Smooth muscle cell (in vitro differentiated cells): ENCODE data around the gene PEMT. TPM values are rescaled to one million over a fixed set of nuclear protein-coding genes. Genes with fewer than 3 reads are reported as not detected.
A peak's percentile ranks its signal among the peaks of the same experiment; 100 is the strongest.

ENCODE experiments used
- DNase-seq: peaks from one replicate; lab custom pipeline; 2025; ENCODE audit not compliant: unreplicated experiment; lab: John Stamatoyannopoulos, UW
- H2AFZ ChIP-seq: fragments of 200-600 bp; sonication (generic); 2 replicates; pipeline ENCODE4 v1.6.0; 2016; ENCODE audit warnings: antibody characterized with exemption, low read depth, mild to moderate bottlenecking
- H3F3A ChIP-seq: fragments of 200-600 bp; sonication (generic); 2 replicates; pipeline ENCODE4 v1.6.0; 2017; ENCODE audit warnings: antibody characterized with exemption, low read depth
- H3K27ac ChIP-seq: fragments of 200-600 bp; sonication (generic); 2 replicates; pipeline ENCODE4 v1.5.1; 2016; ENCODE audit warnings: low read depth, mild to moderate bottlenecking
- H3K27me3 ChIP-seq: fragments of 200-600 bp; sonication (generic); 2 replicates; pipeline ENCODE4 v1.6.1; 2016; ENCODE audit warnings: low read depth, mild to moderate bottlenecking
- H3K36me3 ChIP-seq: fragments of 200-600 bp; sonication (generic); 2 replicates; pipeline ENCODE4 v1.5.1; 2016; ENCODE audit warnings: low read depth
- H3K4me1 ChIP-seq: fragments of 200-600 bp; sonication (generic); 2 replicates; pipeline ENCODE4 v1.5.1; 2016; ENCODE audit warnings: low read depth
- H3K4me2 ChIP-seq: fragments of 200-600 bp; sonication (generic); 2 replicates; pipeline ENCODE4 v1.6.0; 2016; ENCODE audit warnings: mild to moderate bottlenecking
- H3K4me3 ChIP-seq: fragments of 200-600 bp; sonication (generic); 2 replicates; pipeline ENCODE4 v1.5.1; 2016; ENCODE audit warnings: mild to moderate bottlenecking
- H3K79me2 ChIP-seq: fragments of 200-600 bp; sonication (generic); 2 replicates; pipeline ENCODE4 v1.6.0; 2016; ENCODE audit warnings: low read depth, mild to moderate bottlenecking
- H3K9ac ChIP-seq: fragments of 200-600 bp; sonication (generic); 2 replicates; pipeline ENCODE4 v1.6.0; 2016; ENCODE audit warnings: low read depth
- H3K9me3 ChIP-seq: fragments of 200-600 bp; sonication (generic); replicated peaks from 2 replicates; pipeline ENCODE4 v1.5.1; 2016; ENCODE audit warnings: low read depth
- H4K20me1 ChIP-seq: fragments of 200-600 bp; sonication (generic); 2 replicates; pipeline ENCODE4 v1.6.0; 2016; ENCODE audit warnings: low read depth
- CTCF ChIP-seq: fragments of 200-600 bp; sonication (generic); IDR thresholded peaks from 2 replicates; pipeline ENCODE4 v1.5.1; 2017; ENCODE audit warnings: borderline replicate concordance, mild to moderate bottlenecking, antibody characterized with exemption; ENCODE audit not compliant: insufficient read depth, poor library complexity, severe bottlenecking
- WGBS: methylation state at CpG from one replicate; pipeline ENCODE4 v1.1.7; 2016; ENCODE audit warnings: low lambda C conversion rate; 5-methylcytosine and 5-hydroxymethylcytosine counted together
- polyA plus RNA-seq: library from polyadenylated mRNA; unstranded; fragments of >200 nt; fragmentation: Nextera tagmentation; extraction: Ambion mirVana; gene quantifications from 2 replicates; pipeline ENCODE4 v1.2.1, GENCODE V29; 2016
- total RNA-seq: library from RNA; depleted of rRNA; stranded (reverse); fragments of >200 nt; gene quantifications from 2 replicates; pipeline ENCODE4 v1.2.3, GENCODE V29; 2014

Gene PEMT
- total and polyA plus RNA-seq, 2 experiments from 2014 or later, result 43.8 to 69.9 TPM

GRCh38 chr17:17621254-17621653 is 29.7 kb upstream of the PEMT start:
- Histone ChIP-seq H3K4me3 (no peak overlapping the region), H3F3A (no peaks in the 10 kb centered on the region), H4K20me1 (no peaks in the 10 kb centered on the region), H3K4me2 (no peak overlapping the region), H3K9ac (no peak overlapping the region), H3K4me1 (no peaks in the 10 kb centered on the region), H3K9me3 (no peaks in the 10 kb centered on the region), H3K27ac (no peak overlapping the region), H2AFZ (no peak overlapping the region), H3K27me3 (no peaks in the 10 kb centered on the region), H3K36me3 (no peaks in the 10 kb centered on the region), H3K79me2 (no peaks in the 10 kb centered on the region)
- DNase-seq, result no peak
- WGBS, result 94% methylated on average over 6 of the region's 6 CpGs
- no peak for TF ChIP-seq CTCF

- H3F3A ChIP-seq, result no peaks in the 10 kb centered on the region
- no peaks in the 10 kb centered on the region for H3K79me2 ChIP-seq
- 3% methylated on average over 3 of the region's 3 CpGs for WGBS
- no peaks in the 10 kb centered on the region for H3K36me3 ChIP-seq
- H3K9me3 ChIP-seq, result no peaks in the 10 kb centered on the region
- H4K20me1 ChIP-seq, result no peaks in the 10 kb centered on the region
- peak; percentile 67 for TF ChIP-seq CTCF
- H3K4me2 ChIP-seq, result no peak overlapping the region
- no peak overlapping the region for H2AFZ ChIP-seq
- peak; percentile 1 for DNase-seq
- no peak overlapping the region for H3K4me3 ChIP-seq
- no peaks in the 10 kb centered on the region for H3K4me1 ChIP-seq
- H3K27ac ChIP-seq, result no peak overlapping the region
- no peak overlapping the region for H3K9ac ChIP-seq
- no peaks in the 10 kb centered on the region for H3K27me3 ChIP-seq
Observed at GRCh38 chr17:17613708-17614114, 22.2 kb upstream of the PEMT start.

GRCh38 chr17:17612085-17613022 is 20.8 kb upstream of the PEMT start:
- 93% methylated on average over 9 of the region's 9 CpGs for WGBS

More at GRCh38 chr17:17612085-17613022, 20.8 kb upstream of the PEMT start:
- H3K4me1 ChIP-seq, result no peaks in the 10 kb centered on the region
- H3K27me3 ChIP-seq, result no peaks in the 10 kb centered on the region
- no peak overlapping the region for H3K9ac ChIP-seq
- H3K4me2 ChIP-seq, result no peak overlapping the region
- no peaks in the 10 kb centered on the region for H3K9me3 ChIP-seq
- no peaks in the 10 kb centered on the region for H3F3A ChIP-seq
- no peaks in the 10 kb centered on the region for H3K36me3 ChIP-seq
- no peak for TF ChIP-seq CTCF
- H3K79me2 ChIP-seq, result no peaks in the 10 kb centered on the region
- no peak overlapping the region for H2AFZ ChIP-seq
- DNase-seq, result no peak
- H3K4me3 ChIP-seq, result no peak overlapping the region
- H4K20me1 ChIP-seq, result no peaks in the 10 kb centered on the region
- H3K27ac ChIP-seq, result no peak overlapping the region
